K562 (cell line): ENCODE data around the gene RNF40. TPM values are rescaled to one million over a fixed set of nuclear protein-coding genes. Genes with fewer than 3 reads are reported as not detected.
A peak's percentile ranks its signal among the peaks of the same experiment; 100 is the strongest.

Source experiments
- FOSL1 ChIP-seq: fragments of 200-800 bp; sonication (Bioruptor generic); conservative IDR thresholded peaks from 2 replicates; pipeline ENCODE4 v1.6.1; 2016; ENCODE audit warnings: missing genetic modification characterization, missing compliant biosample characterization
- HDGF ChIP-seq: fragments of 450-650 bp; IDR thresholded peaks from 2 replicates; pipeline ENCODE4 v1.6.1; 2016
- MAX ChIP-seq: sonication (generic); formaldehyde crosslinking; IDR thresholded peaks from 2 replicates; pipeline ENCODE4 v1.9.0; 2022; ENCODE audit warnings: mild to moderate bottlenecking, missing genetic modification reagents
- MXI1 ChIP-seq: IDR thresholded peaks from 2 replicates; pipeline ENCODE4 v1.6.1; 2011; ENCODE audit warnings: low read depth, mild to moderate bottlenecking, improper control_type of control experiment, low read length
- MYNN ChIP-seq, 2 experiments: sonication (generic); formaldehyde crosslinking in 1 of 2; IDR thresholded peaks; 2 replicates each; pipeline versions ENCODE4 v1.5.0 to v1.6.1; 2016 to 2020; ENCODE audit warnings: antibody characterized with exemption in 1 of 2, missing genetic modification reagents in 1 of 2
- NFIC ChIP-seq: fragments of 450-650 bp; IDR thresholded peaks from 2 replicates; pipeline ENCODE4 v1.6.1; 2017; ENCODE audit warnings: mild to moderate bottlenecking, inconsistent platforms
- NUFIP1 ChIP-seq: fragments of 450-650 bp; IDR thresholded peaks from 2 replicates; pipeline ENCODE4 v1.6.1; 2018; ENCODE audit not compliant: partially characterized antibody
- PHB ChIP-seq: fragments of 250-450 bp; sonication (Bioruptor Pico); IDR thresholded peaks from 2 replicates; pipeline ENCODE4 v1.5.0; 2021
- PRDM10 ChIP-seq: fragments of 450-650 bp; IDR thresholded peaks from 2 replicates; pipeline ENCODE4 v1.6.1; 2018; ENCODE audit not compliant: partially characterized antibody
- THAP7 ChIP-seq: fragments of 250-450 bp; sonication (Bioruptor Pico); IDR thresholded peaks from 2 replicates; pipeline ENCODE4 v1.5.0; 2021
- TRIM25 ChIP-seq: fragments of 450-650 bp; IDR thresholded peaks from 2 replicates; pipeline ENCODE4 v1.7.0; 2016; ENCODE audit warnings: borderline replicate concordance
- TSC22D4 ChIP-seq: fragments of 450-650 bp; IDR thresholded peaks from 2 replicates; pipeline ENCODE4 v1.6.1; 2016; ENCODE audit warnings: missing genetic modification characterization, missing biosample characterization, control low read depth
- USF2 ChIP-seq: sonication (generic); formaldehyde crosslinking; IDR thresholded peaks from 2 replicates; pipeline ENCODE4 v1.5.0; 2020; ENCODE audit warnings: missing genetic modification reagents
- polyA plus RNA-seq, 8 experiments: library from polyadenylated mRNA; depleted of rRNA in 4 of 8; stranded (reverse) in 5 of 8; unstranded in 3 of 8; fragments of >200 nt; fragmentation: Nextera tagmentation in 2 of 8; fragmentation: Illumina TruSeq in 1 of 8; extraction: Ambion mirVana in 2 of 8; extraction: Trizol in 1 of 8; gene quantifications; 2 replicates each; pipeline versions ENCODE4 v1.2.1 to v1.2.3, GENCODE V29; 2011 to 2014; ENCODE audit warnings: inconsistent platforms in 1 of 8, missing spikeins in 1 of 8
- total RNA-seq, 7 experiments: library from RNA; depleted of rRNA in 6 of 7; stranded (reverse); fragments of >200 nt in 6 of 7; fragmentation: Illumina TruSeq in 2 of 7; extraction: Trizol in 2 of 7; gene quantifications; 2 replicates each; pipeline versions ENCODE4 v1.2.1 to v1.2.3, GENCODE V29; 2011 to 2021; ENCODE audit warnings: low replicate concordance in 1 of 7
- TF ChIP-seq, protein P1 (sequence below): fragments of 200-800 bp; sonication (Bioruptor generic); IDR thresholded peaks from 2 replicates; pipeline ENCODE4 v1.6.1; 2017; ENCODE audit warnings: missing genetic modification characterization, missing compliant biosample characterization
- TF ChIP-seq, protein P2 (sequence below): sonication (generic); formaldehyde crosslinking; IDR thresholded peaks from 2 replicates; pipeline ENCODE4 v1.9.0; 2022; ENCODE audit warnings: mild to moderate bottlenecking, missing genetic modification reagents

Gene RNF40
- total and polyA plus RNA-seq, 9 of the 15 experiments (the other 6 are each of a cell fraction or from before 2014, with no cell fraction given), result 6.2 to 129 (median 81.5) TPM

- TF ChIP-seq, protein P1, sequence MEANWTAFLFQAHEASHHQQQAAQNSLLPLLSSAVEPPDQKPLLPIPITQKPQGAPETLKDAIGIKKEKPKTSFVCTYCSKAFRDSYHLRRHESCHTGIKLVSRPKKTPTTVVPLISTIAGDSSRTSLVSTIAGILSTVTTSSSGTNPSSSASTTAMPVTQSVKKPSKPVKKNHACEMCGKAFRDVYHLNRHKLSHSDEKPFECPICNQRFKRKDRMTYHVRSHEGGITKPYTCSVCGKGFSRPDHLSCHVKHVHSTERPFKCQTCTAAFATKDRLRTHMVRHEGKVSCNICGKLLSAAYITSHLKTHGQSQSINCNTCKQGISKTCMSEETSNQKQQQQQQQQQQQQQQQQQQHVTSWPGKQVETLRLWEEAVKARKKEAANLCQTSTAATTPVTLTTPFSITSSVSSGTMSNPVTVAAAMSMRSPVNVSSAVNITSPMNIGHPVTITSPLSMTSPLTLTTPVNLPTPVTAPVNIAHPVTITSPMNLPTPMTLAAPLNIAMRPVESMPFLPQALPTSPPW (CRISPR knock-in tag), result peak; percentile 17; the same call in 1 of the 2 replicates
- peak; percentile 63 for TF ChIP-seq MXI1
- TF ChIP-seq FOSL1 (tag), result 0 out of 2 replicates have a peak, but pooled peaks have one; percentile 19
- TF ChIP-seq, protein P2, sequence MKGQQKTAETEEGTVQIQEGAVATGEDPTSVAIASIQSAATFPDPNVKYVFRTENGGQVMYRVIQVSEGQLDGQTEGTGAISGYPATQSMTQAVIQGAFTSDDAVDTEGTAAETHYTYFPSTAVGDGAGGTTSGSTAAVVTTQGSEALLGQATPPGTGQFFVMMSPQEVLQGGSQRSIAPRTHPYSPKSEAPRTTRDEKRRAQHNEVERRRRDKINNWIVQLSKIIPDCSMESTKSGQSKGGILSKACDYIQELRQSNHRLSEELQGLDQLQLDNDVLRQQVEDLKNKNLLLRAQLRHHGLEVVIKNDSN (CRISPR knock-in tag), result peak; percentile 73
- 0 out of 2 replicates have a peak, but pooled peaks have one; percentile 11 for TF ChIP-seq HDGF
- TF ChIP-seq NFIC, result peak; percentile 51
- TF ChIP-seq NUFIP1, result no peak
- 0 out of 2 replicates have a peak, but pooled peaks have one; percentile 25 for TF ChIP-seq MAX (CRISPR knock-in tag)
- no peak for TF ChIP-seq THAP7 (CRISPR knock-in tag)
- TF ChIP-seq TSC22D4 (tag), result no peak
- TF ChIP-seq PRDM10, result peak; percentile 42
- no peak for TF ChIP-seq PHB (CRISPR knock-in tag)
- no peak for TF ChIP-seq TRIM25
- TF ChIP-seq USF2 (CRISPR knock-in tag), result peak; percentile 66
- peak; percentile 5; the same call in 1 of the 2 replicates for TF ChIP-seq MYNN (IDR thresholded peaks at IDR 0.05)
- no peak for TF ChIP-seq MYNN (CRISPR knock-in tag; IDR thresholded peaks at IDR 0.05)
These were observed 21.5 kb upstream of the RNF40 start (continued) for GRCh38 chr16:30740364-30741251.
